Activated CD8-positive, alpha-beta T cell treated with anti-CD3 and anti-CD28 coated beads for 36 hours (primary cell): ENCODE data around the gene SHMT2. TPM values are rescaled to one million over a fixed set of nuclear protein-coding genes. Genes with fewer than 3 reads are reported as not detected.

Source experiments
- ATAC-seq: fragments of 200-7000 bp; cut with Tn5 transposase; one replicate; pipeline ENCODE4 v1.10.0; 2021; ENCODE audit warnings: mild to moderate bottlenecking, moderate library complexity
- CTCF ChIA-PET: fragments of 350-600 bp; sonication (Branson Sonifier 250); formaldehyde crosslinking; loops from one replicate; lab custom pipeline; 2021; ENCODE audit warnings: antibody characterized with exemption; lab: Charles Lee
- POLR2A ChIA-PET: fragments of 350-600 bp; sonication (Branson Sonifier 250); formaldehyde crosslinking; loops from one replicate; lab custom pipeline; 2021; ENCODE audit warnings: antibody characterized with exemption; lab: Charles Lee
- DNase-seq: peaks from one replicate; pipeline ENCODE4 v3.0.0-alpha.2; 2020
- H3K27ac Mint-ChIP-seq: one replicate; pipeline ENCODE4 v1.8.0; 2021; ENCODE audit warnings: mild to moderate bottlenecking, mixed read lengths
- H3K27me3 Mint-ChIP-seq: one replicate; pipeline ENCODE4 v1.8.0; 2021; ENCODE audit warnings: mixed read lengths
- H3K36me3 Mint-ChIP-seq: one replicate; pipeline ENCODE4 v1.8.0; 2021; ENCODE audit warnings: low read depth, mixed read lengths
- H3K4me1 Mint-ChIP-seq: one replicate; pipeline ENCODE4 v1.8.0; 2021; ENCODE audit warnings: low read depth, mixed read lengths
- H3K4me3 Mint-ChIP-seq: one replicate; pipeline ENCODE4 v1.8.0; 2021; ENCODE audit warnings: mild to moderate bottlenecking, moderate library complexity, mixed read lengths
- H3K9me3 Mint-ChIP-seq: one replicate; pipeline ENCODE4 v1.8.0; 2021; ENCODE audit warnings: mixed read lengths
- CTCF ChIP-seq: fragments of 200-600 bp; IDR thresholded peaks from one replicate; pipeline ENCODE4 v1.8.0; 2022; ENCODE audit warnings: antibody characterized with exemption, mild to moderate bottlenecking
- intact Hi-C: fragments of 100-400 bp; cut with micrococcal nuclease; formaldehyde crosslinking; loops from one replicate; pipeline ENCODE4 v1.10.0; 2022
- total RNA-seq, 2 experiments: library from RNA; stranded (reverse); gene quantifications; one replicate each; pipeline ENCODE4 v1.2.3, GENCODE V29; 2021

SHMT2 gene
- total RNA-seq, 2 experiments from 2014 or later, result 480 to 529 TPM

GRCh38 chr12:57221169-57221917 lies 8.2 kb upstream of the SHMT2 start:
- no peak for TF ChIP-seq CTCF
- ChIA-PET POLR2A (interaction anchor here (1.1 to 12.7 kb wide), 3 partner anchors 9 to 237 kb away, joined by 3 to 238 read pairs (median 4); a partner anchor contains a TSS), CTCF (interaction anchor here (1.0 to 13.6 kb wide), 2 partner anchors 8 to 20 kb away, joined by 4 to 431 read pairs; a partner anchor contains a TSS)
- H3K27ac Mint-ChIP-seq, result no peak overlapping the region
- intact Hi-C loops, result no loop called here
- no peaks in the 10 kb centered on the region for H3K9me3 Mint-ChIP-seq
- H3K4me1 Mint-ChIP-seq, result peaks cover 49% of the 10 kb centered on the region
- DNase-seq (peak; percentile 49), ATAC-seq (no peak)
- H3K4me3 Mint-ChIP-seq, result no peak overlapping the region
- H3K27me3 Mint-ChIP-seq, result peaks cover 75% of the 10 kb centered on the region
- peaks cover 3% of the 10 kb centered on the region for H3K36me3 Mint-ChIP-seq

- peaks cover 55% of the 10 kb centered on the region for H3K4me1 Mint-ChIP-seq
- H3K9me3 Mint-ChIP-seq, result no peaks in the 10 kb centered on the region
- ChIA-PET CTCF (interaction anchor here (0.6 to 13.6 kb wide), 3 partner anchors 6 to 40 kb away, joined by 3 to 431 read pairs (median 215); partner anchors contain the start of gene NXPH4), POLR2A (interaction anchor here (1.1 to 12.7 kb wide), 3 partner anchors 8 to 236 kb away, joined by 3 to 238 read pairs (median 5); a partner anchor contains a TSS)
- H3K36me3 Mint-ChIP-seq, result peaks cover 3% of the 10 kb centered on the region
- TF ChIP-seq CTCF, result no peak
- no peak overlapping the region for H3K4me3 Mint-ChIP-seq
- H3K27ac Mint-ChIP-seq, result no peak overlapping the region
- DNase-seq (no peak), ATAC-seq (no peak)
- intact Hi-C loops, result no loop called here
- peaks cover 79% of the 10 kb centered on the region for H3K27me3 Mint-ChIP-seq
Measured at GRCh38 chr12:57222286-57223190, 7.0 kb upstream of the SHMT2 start.

- H3K36me3 Mint-ChIP-seq, result peaks cover 3% of the 10 kb centered on the region
- peak; percentile 78 for ATAC-seq
- TF ChIP-seq CTCF, result no peak
- ChIA-PET CTCF (interaction anchor here (0.6 to 13.6 kb wide), 5 partner anchors 7 to 192 kb away, joined by 3 to 431 read pairs (median 4); partner anchors contain the start of gene NXPH4), POLR2A (interaction anchor here (0.9 to 12.7 kb wide), 3 partner anchors 9 to 239 kb away, joined by 3 to 238 read pairs (median 5); a partner anchor contains a TSS)
- peaks cover 74% of the 10 kb centered on the region for H3K27me3 Mint-ChIP-seq
- no peaks in the 10 kb centered on the region for H3K9me3 Mint-ChIP-seq
- intact Hi-C loops, result no loop called here
- H3K4me3 Mint-ChIP-seq, result no peak overlapping the region
- peak; percentile 71 for DNase-seq
- H3K4me1 Mint-ChIP-seq, result peaks cover 60% of the 10 kb centered on the region
- H3K27ac Mint-ChIP-seq, result no peak overlapping the region
Measured at GRCh38 chr12:57223191-57224165, 6.0 kb upstream of the SHMT2 start.

- ATAC-seq, result no peak
- ChIA-PET POLR2A (interaction anchor here (0.5 to 12.7 kb wide), 3 partner anchors 13 to 238 kb away, joined by 3 to 238 read pairs (median 3); a partner anchor contains a TSS), CTCF (interaction anchor here (0.9 to 13.6 kb wide), 6 partner anchors 8 to 235 kb away, joined by 3 to 431 read pairs (median 4); partner anchors contain the start of gene NXPH4)
- no peak for TF ChIP-seq CTCF
- Mint-ChIP-seq H3K4me1 (peaks cover 67% of the 10 kb centered on the region), H3K27ac (no peak overlapping the region), H3K27me3 (peaks cover 66% of the 10 kb centered on the region), H3K36me3 (peaks cover 3% of the 10 kb centered on the region), H3K4me3 (no peak overlapping the region), H3K9me3 (no peaks in the 10 kb centered on the region)
- intact Hi-C loops, result no loop called here
- DNase-seq, result no peak
Measured at GRCh38 chr12:57224278-57224972, 5.1 kb upstream of the SHMT2 start.
